Embryonic facial prominence (tissue), 1 donor: ENCODE measurements around the gene NMT2.
A peak's percentile ranks its signal among the peaks of the same experiment; 100 is the strongest.

Experiments
- DNase-seq: peaks from one replicate; pipeline ENCODE4 v3.0.0-alpha.2; 2016; ENCODE audit errors: extremely low spot score

The NMT2 gene

GRCh38 chr10:15092855-15093408 is 75.6 kb downstream of the NMT2 start:
- DNase-seq = no peak

GRCh38 chr10:15091418-15091817 is 77.1 kb downstream of the NMT2 start:
- no peak for DNase-seq

GRCh38 chr10:15088428-15089261 is 79.8 kb downstream of the NMT2 start, which contains the start of gene ACBD7:
TSS of gene ACBD7 (minus strand) at chr10:15088776. CDS start at chr10:15088728, 48 bp downstream.
- peak; percentile 29 for DNase-seq

- DNase-seq = peak; percentile 72
These were observed 84.0 kb downstream of the NMT2 start for GRCh38 chr10:15084502-15084922.

- no peak for DNase-seq
These were observed 84.6 kb downstream of the NMT2 start for GRCh38 chr10:15083674-15084501.

- DNase-seq = no peak
These were observed 93.1 kb downstream of the NMT2 start for GRCh38 chr10:15075421-15075820.

- DNase-seq = no peak
These were observed 96.1 kb downstream of the NMT2 start for GRCh38 chr10:15072358-15072757.

- DNase-seq = no peak
These were observed 99.3 kb downstream of the NMT2 start for GRCh38 chr10:15069230-15069629.

GRCh38 chr10:15068802-15069201 is 99.7 kb downstream of the NMT2 start:
- no peak for DNase-seq

GRCh38 chr10:15067154-15067553 is 101.3 kb downstream of the NMT2 start:
- DNase-seq = no peak

- no peak for DNase-seq
These were observed 107.9 kb downstream of the NMT2 start for GRCh38 chr10:15060638-15061037.

GRCh38 chr10:15059914-15060313 is 108.6 kb downstream of the NMT2 start:
- no peak for DNase-seq

- DNase-seq = no peak
These were observed 109.8 kb downstream of the NMT2 start for GRCh38 chr10:15058689-15059088.
